DND-41 (cell line): Measurements from ENCODE around the gene TWF1.

Experiments used
- ATAC-seq: fragments of 200-7000 bp; cut with Tn5 transposase; 3 replicates; pipeline ENCODE4 v1.9.1; 2021; ENCODE audit warnings: low read depth; ENCODE audit not compliant: insufficient read depth
- DNase-seq: peaks from one replicate; pipeline ENCODE4 v3.0.0-alpha.2; 2020
- H2AFZ ChIP-seq: 2 replicates; pipeline ENCODE4 v1.6.0; 2012; ENCODE audit warnings: low read depth, low read length
- H3K27ac ChIP-seq: 2 replicates; pipeline ENCODE4 v1.5.1; 2012; ENCODE audit warnings: low read length, inconsistent platforms
- H3K27me3 ChIP-seq: fragments of 200-600 bp; sonication (generic); 2 replicates; pipeline ENCODE4 v1.6.0; 2012; ENCODE audit warnings: low read length, mild to moderate bottlenecking, inconsistent platforms; ENCODE audit not compliant: insufficient read depth, poor library complexity
- H3K36me3 ChIP-seq: 2 replicates; pipeline ENCODE4 v1.5.1; 2012; ENCODE audit warnings: low read length, inconsistent platforms; ENCODE audit not compliant: insufficient read depth
- H3K4me1 ChIP-seq: 2 replicates; pipeline ENCODE4 v1.5.1; 2012; ENCODE audit warnings: mild to moderate bottlenecking, low read length; ENCODE audit not compliant: insufficient read depth
- H3K4me2 ChIP-seq: 2 replicates; pipeline ENCODE4 v1.6.0; 2012; ENCODE audit warnings: mild to moderate bottlenecking, moderate library complexity, low read length, inconsistent platforms; ENCODE audit not compliant: insufficient read depth
- H3K4me3 ChIP-seq, 2 experiments: fragments of 200-600 bp in 1 of 2; shearing (Covaris generic) in 1 of 2; 2 replicates each; pipeline ENCODE4 v1.5.1; 2012 to 2016; ENCODE audit warnings: inconsistent platforms in 2 of 2, low read length in 2 of 2, mild to moderate bottlenecking in 2 of 2, low read depth in 1 of 2, moderate library complexity in 1 of 2
- H3K79me2 ChIP-seq: 2 replicates; pipeline ENCODE4 v1.6.0; 2012; ENCODE audit warnings: low read length, inconsistent platforms; ENCODE audit not compliant: insufficient read depth
- H3K9ac ChIP-seq: 2 replicates; pipeline ENCODE4 v1.6.0; 2012; ENCODE audit warnings: low read depth, mild to moderate bottlenecking, inconsistent platforms, low read length, moderate library complexity
- H3K9me3 ChIP-seq: 2 replicates; pipeline ENCODE4 v1.5.1; 2012; ENCODE audit warnings: low read length, moderate library complexity, mild to moderate bottlenecking, inconsistent platforms; ENCODE audit not compliant: insufficient read depth, severe bottlenecking
- H4K20me1 ChIP-seq: 2 replicates; pipeline ENCODE4 v1.6.0; 2012; ENCODE audit warnings: low read length; ENCODE audit not compliant: insufficient read depth
- CTCF ChIP-seq: IDR thresholded peaks from 2 replicates; pipeline ENCODE4 v1.5.1; 2012; ENCODE audit warnings: borderline replicate concordance, low read length, moderate library complexity, mild to moderate bottlenecking; ENCODE audit not compliant: poor library complexity, severe bottlenecking; ENCODE audit errors: extremely low read depth
- EZH2 ChIP-seq: IDR thresholded peaks from 3 replicates; pipeline ENCODE4 v1.6.1; 2012; ENCODE audit warnings: borderline replicate concordance, low read depth, mild to moderate bottlenecking, moderate library complexity, low read length, inconsistent platforms; ENCODE audit not compliant: severe bottlenecking

The TWF1 gene

GRCh38 chr12:43824207-43824775 is 18.2 kb upstream of the TWF1 start:
- Histone ChIP-seq H3K27me3 (no peaks in the 10 kb centered on the region), H4K20me1 (no peaks in the 10 kb centered on the region), H3K9me3 (no peaks in the 10 kb centered on the region), H3K27ac (no peak overlapping the region), H3K79me2 (no peaks in the 10 kb centered on the region), H3K9ac (no peak overlapping the region), H2AFZ (no peak overlapping the region), H3K36me3 (no peaks in the 10 kb centered on the region), H3K4me2 (no peak overlapping the region), H3K4me1 (no peaks in the 10 kb centered on the region), H3K4me3 (no peak overlapping the region)
- DNase-seq: no peak
- no peak for ATAC-seq
- TF ChIP-seq EZH2 (no peak), CTCF (no peak)

GRCh38 chr12:43816168-43816567 is 10.1 kb upstream of the TWF1 start:
- Histone ChIP-seq H3K36me3 (no peaks in the 10 kb centered on the region), H3K9ac (no peak overlapping the region), H4K20me1 (no peaks in the 10 kb centered on the region), H3K4me3 (no peak overlapping the region), H2AFZ (no peak overlapping the region), H3K27me3 (peaks cover 2% of the 10 kb centered on the region), H3K27ac (no peak overlapping the region), H3K9me3 (no peaks in the 10 kb centered on the region), H3K4me1 (no peaks in the 10 kb centered on the region), H3K4me2 (no peak overlapping the region), H3K79me2 (no peaks in the 10 kb centered on the region)
- no peak for ATAC-seq
- DNase-seq: no peak
- TF ChIP-seq EZH2 (no peak), CTCF (no peak)

GRCh38 chr12:43815416-43815815 is 9.3 kb upstream of the TWF1 start:
- TF ChIP-seq EZH2: no peak
- no peak for TF ChIP-seq CTCF
- no peaks in the 10 kb centered on the region for H3K36me3 ChIP-seq
- no peaks in the 10 kb centered on the region for H3K9me3 ChIP-seq

GRCh38 chr12:43812926-43813325 is 6.8 kb upstream of the TWF1 start:
- H3K4me3 ChIP-seq: no peak overlapping the region
- no peak overlapping the region for H3K4me2 ChIP-seq
- no peaks in the 10 kb centered on the region for H3K36me3 ChIP-seq
- H3K27ac ChIP-seq: no peak overlapping the region
- no peak for ATAC-seq
- H2AFZ ChIP-seq: no peak overlapping the region
- H3K4me1 ChIP-seq: no peaks in the 10 kb centered on the region
- peaks cover 5% of the 10 kb centered on the region for H3K27me3 ChIP-seq
- H3K79me2 ChIP-seq: no peaks in the 10 kb centered on the region
- DNase-seq: no peak
- TF ChIP-seq EZH2 (no peak), CTCF (no peak)
- no peak overlapping the region for H3K9ac ChIP-seq
- H3K9me3 ChIP-seq: no peaks in the 10 kb centered on the region
- no peaks in the 10 kb centered on the region for H4K20me1 ChIP-seq

More at GRCh38 chr12:43815416-43815815, 9.3 kb upstream of the TWF1 start:
- Histone ChIP-seq H3K4me3 (no peak overlapping the region), H3K79me2 (no peaks in the 10 kb centered on the region), H3K4me2 (no peak overlapping the region), H3K27me3 (peaks cover 6% of the 10 kb centered on the region), H3K27ac (no peak overlapping the region), H3K9ac (no peak overlapping the region), H3K4me1 (no peaks in the 10 kb centered on the region), H4K20me1 (no peaks in the 10 kb centered on the region), H2AFZ (no peak overlapping the region)
- no peak for ATAC-seq
- DNase-seq: no peak
